HepG2 (cell line): ENCODE data around the gene NSD2. TPM values are rescaled to one million over a fixed set of nuclear protein-coding genes. Genes with fewer than 3 reads are reported as not detected.

ENCODE experiments used
- ATAC-seq: fragments of 200-7000 bp; cut with Tn5 transposase; 3 replicates; pipeline ENCODE4 v1.9.1; 2020; ENCODE audit warnings: mild to moderate bottlenecking, moderate library complexity
- BruUV-seq: library from RNA; stranded (reverse); fragments of 400-500 nt; replicated peaks from 2 replicates; lab custom pipeline; 2021; lab: Mats Ljungman, UMichigan
- CTCF ChIA-PET: fragments of 300-600 bp; formaldehyde crosslinking; extraction: SDS; loops from one replicate; lab custom pipeline; 2021; ENCODE audit warnings: low total read pairs, inconsistent platforms, low intra/inter-chr PET ratio; lab: Yijun Ruan, JAX
- POLR2A ChIA-PET: fragments of 350-600 bp; sonication (Branson Sonifier 250); formaldehyde crosslinking; loops from one replicate; lab custom pipeline; 2020; ENCODE audit warnings: antibody characterized with exemption, inconsistent platforms; lab: Yijun Ruan, JAX
- DNase-seq: peaks from one replicate; pipeline ENCODE4 v3.0.0-alpha.2; 2015; ENCODE audit warnings: low spot score
- FAIRE-seq: peaks from 3 replicates; lab custom pipeline; 2011; peaks lifted over from hg19 to GRCh38; lab: Jason Lieb, UNC
- H2AFZ ChIP-seq: one replicate; pipeline ENCODE4 v1.6.1; 2011; ENCODE audit warnings: low read length, inconsistent platforms
- H3K27ac ChIP-seq: fragments of 300-600 bp; 3 replicates; pipeline ENCODE4 v1.8.0; 2011; ENCODE audit warnings: mixed run types, mild to moderate bottlenecking, mixed read lengths, low read length, inconsistent platforms; ENCODE audit not compliant: insufficient read depth; ENCODE audit errors: extremely low read length
- H3K27me3 ChIP-seq, 2 experiments: fragments of 200-600 bp in 1 of 2; 2 replicates in 1 of 2; 3 replicates in 1 of 2; pipeline versions ENCODE4 v1.6.0 to v1.8.0; 2011; ENCODE audit warnings: low read length in 2 of 2, mild to moderate bottlenecking in 2 of 2, moderate library complexity in 2 of 2, inconsistent platforms in 1 of 2; ENCODE audit not compliant: insufficient read depth in 2 of 2, control insufficient read depth in 1 of 2
- H3K36me3 ChIP-seq, 2 experiments: fragments of 200-600 bp in 1 of 2; replicated peaks in 1 of 2; 2 replicates in 1 of 2; 3 replicates in 1 of 2; pipeline versions ENCODE4 v1.5.1 to v1.8.0; 2011; ENCODE audit warnings: low read length in 2 of 2, inconsistent platforms in 1 of 2; ENCODE audit not compliant: insufficient read depth in 2 of 2, control insufficient read depth in 1 of 2
- H3K4me1 ChIP-seq: 2 replicates; pipeline ENCODE4 v1.5.1; 2012; ENCODE audit warnings: low read length, inconsistent platforms; ENCODE audit not compliant: insufficient read depth
- H3K4me2 ChIP-seq: 2 replicates; pipeline ENCODE4 v1.6.0; 2011; ENCODE audit warnings: low read depth, low read length, inconsistent platforms
- H3K4me3 ChIP-seq, 3 experiments: fragments of 200-600 bp in 1 of 3; sonication (generic), shearing (Covaris generic) in 1 of 3; replicated peaks in 1 of 3; 2 replicates each; pipeline ENCODE4 v1.5.1; 2011 to 2016; ENCODE audit warnings: low read length in 3 of 3, inconsistent platforms in 2 of 3, low read depth in 2 of 3, mild to moderate bottlenecking in 2 of 3, control low read depth in 1 of 3, mixed read lengths in 1 of 3; ENCODE audit not compliant: insufficient read depth in 1 of 3
- H3K79me2 ChIP-seq: one replicate; pipeline ENCODE4 v1.6.1; 2011; ENCODE audit warnings: low read length, inconsistent platforms; ENCODE audit not compliant: insufficient read depth
- H3K9ac ChIP-seq: 2 replicates; pipeline ENCODE4 v1.6.0; 2011; ENCODE audit warnings: mild to moderate bottlenecking, low read depth, low read length, inconsistent platforms; ENCODE audit not compliant: insufficient read depth
- H3K9me3 ChIP-seq: 2 replicates; pipeline ENCODE4 v1.5.1; 2012; ENCODE audit warnings: mild to moderate bottlenecking, low read length
- H4K20me1 ChIP-seq: 2 replicates; pipeline ENCODE4 v1.6.0; 2011; ENCODE audit warnings: inconsistent platforms, mild to moderate bottlenecking, low read length, moderate library complexity; ENCODE audit not compliant: insufficient read depth
- AGO2 ChIP-seq: fragments of 200-400 bp; formaldehyde crosslinking; optimal IDR thresholded peaks from 2 replicates; pipeline ENCODE3; 2017; ENCODE audit warnings: mild to moderate bottlenecking, low read depth, low read length, moderate library complexity
- BORCS8-MEF2B ChIP-seq: sonication (generic); formaldehyde crosslinking; IDR thresholded peaks from 2 replicates; pipeline ENCODE4 v1.8.0; 2022; ENCODE audit warnings: mild to moderate bottlenecking, missing genetic modification reagents
- MYPOP ChIP-seq: sonication (generic); formaldehyde crosslinking; IDR thresholded peaks from 2 replicates; pipeline ENCODE4 v1.8.1; 2023; ENCODE audit warnings: mild to moderate bottlenecking, moderate library complexity, missing genetic modification reagents
- NFRKB ChIP-seq: fragments of 450-650 bp; IDR thresholded peaks from 2 replicates; pipeline ENCODE4 v1.6.1; 2017
- NFYB ChIP-seq: sonication (generic); formaldehyde crosslinking; IDR thresholded peaks from 2 replicates; pipeline ENCODE4 v1.4.0; 2020; ENCODE audit warnings: missing genetic modification reagents
- POLR2A ChIP-seq, 2 experiments: IDR thresholded peaks; 2 replicates each; pipeline ENCODE4 v1.6.1; 2011; ENCODE audit warnings: low read depth in 2 of 2, low read length in 2 of 2, mild to moderate bottlenecking in 1 of 2, moderate library complexity in 1 of 2; ENCODE audit not compliant: insufficient read depth in 1 of 2
- POLR2G ChIP-seq: fragments of 200-400 bp; formaldehyde crosslinking; IDR thresholded peaks from 2 replicates; pipeline ENCODE4 v1.6.1; 2018; ENCODE audit warnings: mild to moderate bottlenecking, low read depth, low read length, moderate library complexity
- RBM22 ChIP-seq: fragments of 200-400 bp; formaldehyde crosslinking; optimal IDR thresholded peaks from 2 replicates; pipeline ENCODE3; 2017; ENCODE audit warnings: mild to moderate bottlenecking, low read length, moderate library complexity
- REPIN1 ChIP-seq: sonication (generic); formaldehyde crosslinking; IDR thresholded peaks from 2 replicates; pipeline ENCODE4 v1.8.0; 2022; ENCODE audit warnings: missing genetic modification reagents, low read depth, mild to moderate bottlenecking, borderline replicate concordance
- SIN3A ChIP-seq: IDR thresholded peaks from 2 replicates; pipeline ENCODE4 v1.6.1; 2011; ENCODE audit warnings: low read depth, mild to moderate bottlenecking, control low read depth, low read length, borderline replicate concordance
- SIX1 ChIP-seq: sonication (generic); formaldehyde crosslinking; IDR thresholded peaks from 2 replicates; pipeline ENCODE4 v1.4.0; 2020; ENCODE audit warnings: missing genetic modification reagents, borderline replicate concordance
- WGBS: methylation state at CpG from one replicate; pipeline ENCODE4 v1.1.6; 2017; ENCODE audit warnings: low lambda C conversion rate; 5-methylcytosine and 5-hydroxymethylcytosine counted together
- in situ Hi-C: cut with HindIII; loops from 2 replicates; pipeline ENCODE4 v1.10.0; 2017; ENCODE audit warnings: low pct_unique_long_range_greater_than_20kb; ENCODE audit not compliant: extremely low pct_ligation_motif_present
- intact Hi-C: fragments of 100-400 bp; cut with micrococcal nuclease; formaldehyde crosslinking; loops from one replicate; pipeline ENCODE4 v1.10.0; 2022; ENCODE audit not compliant: unreplicated experiment
- polyA plus RNA-seq, 8 experiments: library from polyadenylated mRNA; depleted of rRNA in 3 of 8; stranded (reverse) in 7 of 8; unstranded in 1 of 8; fragments of >200 nt; fragmentation: Illumina TruSeq in 4 of 8; extraction: Trizol in 4 of 8; gene quantifications; 2 replicates each; pipeline versions ENCODE4 v1.2.1 to v1.2.3, GENCODE V29; 2011 to 2016; ENCODE audit warnings: low read depth in 4 of 8, missing spikeins in 1 of 8, mixed read lengths in 1 of 8; ENCODE audit not compliant: insufficient read depth in 1 of 8
- total RNA-seq, 5 experiments: library from RNA; depleted of rRNA; stranded (reverse); fragments of >200 nt; fragmentation: Illumina TruSeq; extraction: Trizol; gene quantifications; 2 replicates each; pipeline ENCODE4 v1.2.3, GENCODE V29; 2016; ENCODE audit warnings: low read depth in 1 of 5

Gene NSD2
- total and polyA plus RNA-seq, 2 of the 13 experiments (the other 11 are each of a cell fraction or from before 2014, with no cell fraction given) = 22.0 to 65.9 TPM

GRCh38 chr4:1979477-1980196, 108.4 kb downstream of the NSD2 start:
- ATAC-seq (no peak), FAIRE-seq (no peak), DNase-seq (no peak)
- Histone ChIP-seq H3K79me2 (no peaks in the 10 kb centered on the region), H3K36me3 (peaks cover 49 to 85% of the 10 kb centered on the region in 2 experiments), H3K4me3 (no peak overlapping the region), H3K27me3 (no peaks in the 10 kb centered on the region), H3K9ac (no peak overlapping the region), H3K9me3 (no peaks in the 10 kb centered on the region), H2AFZ (no peak overlapping the region), H3K4me2 (no peak overlapping the region)
- BruUV-seq = TSS peak; percentile 40
- WGBS = 96% methylated on average over 21 of the region's 22 CpGs
- intact Hi-C loops (no loop called here), in situ Hi-C loops (no loop called here)
- CTCF ChIA-PET = no interaction called here
- no peak for TF ChIP-seq REPIN1
- TF ChIP-seq SIX1 (CRISPR knock-in tag) = no peak
- TF ChIP-seq NFRKB = no peak
- TF ChIP-seq POLR2G = peak; percentile 17; the same call in 1 of the 2 replicates
- peak in 1 of 2 experiments; percentile 36; a peak in 1 of 4 replicates for TF ChIP-seq POLR2A (IDR thresholded peaks at IDR 0.05; ENCODE audit: insufficient read depth in 1 of 2, low read depth in 2 of 2, low read length in 2 of 2)
- TF ChIP-seq RBM22 = peak; percentile 41
- TF ChIP-seq AGO2 = peak; percentile 38
- no peak for TF ChIP-seq BORCS8-MEF2B
- no peak for TF ChIP-seq MYPOP (CRISPR knock-in tag)
- TF ChIP-seq NFYB (CRISPR knock-in tag) = no peak
- TF ChIP-seq SIN3A = no peak
- TF ChIP-seq, all 625 proteins: peak for 4
- H4K20me1 ChIP-seq = peaks cover 6% of the 10 kb centered on the region; the same call in 1 of the 2 replicates
- POLR2A ChIA-PET = no interaction called here
- no peaks in the 10 kb centered on the region for H3K4me1 ChIP-seq
- H3K27ac ChIP-seq = no peak overlapping the region
